ENCODE data around the gene PLP1. TPM values are rescaled to one million over a fixed set of nuclear protein-coding genes. Genes with fewer than 3 reads are reported as not detected.

The PLP1 gene
- total and polyA plus RNA-seq, 2 experiments from 2014 or later: 36.9 to 66.9 TPM

GRCh38 chrX:103739421-103739820 lies 37.2 kb upstream of the PLP1 start (continued):
- TF ChIP-seq ZNF462 (CRISPR knock-in tag; IDR thresholded peaks at IDR 0.05) (no peak), NANOG (IDR thresholded peaks at IDR 0.05; ENCODE audit: borderline replicate concordance) (no peak), ZNF331 (CRISPR knock-in tag; IDR thresholded peaks at IDR 0.05; ENCODE audit: low read depth) (no peak)

DNA sequence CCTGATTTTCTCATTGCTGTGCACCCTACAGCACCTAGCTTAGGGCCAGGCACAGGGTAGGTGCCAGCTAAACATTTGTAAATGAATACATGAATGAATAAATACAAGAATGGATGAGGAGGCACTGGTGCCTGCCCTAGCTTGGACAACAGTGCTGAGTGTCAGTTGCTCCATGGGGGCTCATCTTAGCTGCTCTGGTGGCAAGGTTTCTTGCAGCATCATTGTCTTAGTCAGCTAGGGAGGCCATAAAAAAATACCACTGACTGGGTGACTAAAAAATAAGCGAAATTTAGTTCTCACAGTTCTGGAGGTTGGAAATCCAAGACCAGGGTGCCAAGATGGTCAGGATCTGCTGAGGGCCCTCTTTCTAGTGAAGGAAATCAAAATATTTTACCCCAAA lies 34.8 kb upstream of the PLP1 start:
- ATAC-seq (peak; percentile 52), DNase-seq (ENCODE audit: low spot score) (no peak)
- peaks cover 9% of the 10 kb centered on the region; the same call in 1 of the 2 replicates for H3K4me1 ChIP-seq (ENCODE audit: insufficient read depth)

More for the DNA sequence above, 34.8 kb upstream of the PLP1 start:
- peak overlapping the region; percentile 59 for H3K4me2 ChIP-seq
- no peak overlapping the region for H2AFZ ChIP-seq
- H3K79me2 ChIP-seq (replicated peaks; ENCODE audit: insufficient read depth): peaks cover 44% of the 10 kb centered on the region
- no peaks in the 10 kb centered on the region for H3K9me2 ChIP-seq (ENCODE audit: insufficient read depth)
- TF ChIP-seq EZH2phosphoT487 (IDR thresholded peaks at IDR 0.05; ENCODE audit: unreplicated experiment): no peak
- no peak for TF ChIP-seq ZNF331 (CRISPR knock-in tag; IDR thresholded peaks at IDR 0.05; ENCODE audit: low read depth)
- no peak for TF ChIP-seq REST (IDR thresholded peaks at IDR 0.05; ENCODE audit: unreplicated experiment)
- no peaks in the 10 kb centered on the region for H3K36me3 ChIP-seq (ENCODE audit: insufficient read depth)
- no peaks in the 10 kb centered on the region for H3K27me3 ChIP-seq (ENCODE audit: insufficient read depth)
- peak overlapping the region; percentile 35; the same call in 1 of the 2 replicates for H3K4me3 ChIP-seq
- H3K27ac Mint-ChIP-seq: peak overlapping the region; percentile 98
- H3K27me3 Mint-ChIP-seq (ENCODE audit: insufficient read depth, low read depth, poor library complexity): no peaks in the 10 kb centered on the region
- H4K20me1 ChIP-seq (replicated peaks; ENCODE audit: insufficient read depth): peaks cover 10% of the 10 kb centered on the region; the same call in 1 of the 2 replicates
- peaks cover 34% of the 10 kb centered on the region for H3K4me1 Mint-ChIP-seq
- H3F3A ChIP-seq (replicated peaks; ENCODE audit: low read depth): peaks cover 8% of the 10 kb centered on the region; the same call in 1 of the 2 replicates
- peak overlapping the region; percentile 94 for H3K27ac ChIP-seq (ENCODE audit: low read depth)
- H3K9me3 Mint-ChIP-seq: no peaks in the 10 kb centered on the region
- H3K36me3 Mint-ChIP-seq (ENCODE audit: low read depth): peaks cover 6% of the 10 kb centered on the region; the same call in 2 of the 3 replicates
- peak overlapping the region; percentile 89 for H3K4me3 Mint-ChIP-seq
